NCI-H2029 treated with DMSO at 0.1 percent for 48 hours (cell line): Measurements from ENCODE around the gene ZNF684.
"Not testable (repeated sequence)": the region's sequence is repeated elsewhere in the genome, so short reads cannot be mapped to it uniquely, and the experiment has no call there.

Experiments used
- DNase-seq: peaks from one replicate; lab custom pipeline; 2025; lab: John Stamatoyannopoulos, UW

Gene ZNF684

DNA sequence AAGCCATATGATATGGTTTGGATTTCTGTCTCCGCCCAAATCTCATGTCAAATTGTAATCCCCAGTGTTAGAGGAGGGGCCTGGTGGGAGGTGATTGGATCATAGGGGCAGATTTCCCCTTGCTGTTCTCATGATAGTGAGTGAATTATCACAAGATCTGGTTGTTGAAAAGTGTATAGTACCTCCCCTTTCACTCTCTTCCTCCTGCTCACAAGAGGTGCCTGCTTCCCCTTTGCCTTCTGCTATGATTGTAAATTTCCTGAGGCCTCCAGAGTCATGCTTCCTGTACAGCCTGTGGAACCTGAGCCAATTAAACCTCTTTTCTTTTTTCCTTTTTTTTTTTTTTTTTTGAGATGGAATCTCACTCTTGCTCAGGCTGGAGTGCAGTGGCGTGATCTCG is 43.4 kb downstream of the ZNF684 start:
- DNase-seq: not testable (repeated sequence)

DNA sequence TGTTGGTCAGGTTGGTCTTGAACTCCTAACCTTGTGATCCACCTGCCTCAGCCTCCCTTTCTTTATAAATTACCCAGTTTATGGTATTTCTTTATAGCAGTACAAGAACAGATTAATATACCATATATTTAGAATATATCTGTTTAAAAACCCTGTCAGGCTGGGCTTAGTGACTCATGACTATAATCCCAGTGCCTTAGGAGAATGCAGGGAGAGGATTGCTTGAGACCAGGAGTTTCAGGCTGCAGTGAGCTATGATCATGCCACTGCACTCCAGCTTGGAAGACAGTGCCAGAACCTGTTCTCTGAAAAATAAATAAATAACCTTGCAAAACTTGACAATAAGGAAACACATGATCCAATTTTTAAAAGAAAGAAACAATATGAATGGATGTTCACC is 43.9 kb downstream of the ZNF684 start:
- DNase-seq: no peak

DNA sequence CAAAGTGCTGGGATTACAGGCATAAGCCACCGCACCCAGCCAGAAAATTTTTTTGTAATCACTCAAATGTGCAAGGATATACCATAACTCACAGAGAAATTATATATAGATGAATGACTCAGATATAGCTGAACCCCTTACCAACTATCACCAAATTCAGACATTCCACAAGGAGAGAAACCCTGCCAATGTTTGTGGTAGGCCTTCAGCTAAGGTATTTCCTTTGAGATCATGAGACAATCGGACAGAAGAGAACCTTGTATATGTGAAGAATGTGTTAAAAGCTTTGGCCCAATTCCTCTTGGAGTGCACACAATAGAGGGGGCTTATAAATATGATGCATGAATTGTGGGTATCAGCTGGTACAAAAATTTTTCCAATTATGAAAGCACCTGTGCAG is 50.7 kb downstream of the ZNF684 start:
- no peak for DNase-seq

DNA sequence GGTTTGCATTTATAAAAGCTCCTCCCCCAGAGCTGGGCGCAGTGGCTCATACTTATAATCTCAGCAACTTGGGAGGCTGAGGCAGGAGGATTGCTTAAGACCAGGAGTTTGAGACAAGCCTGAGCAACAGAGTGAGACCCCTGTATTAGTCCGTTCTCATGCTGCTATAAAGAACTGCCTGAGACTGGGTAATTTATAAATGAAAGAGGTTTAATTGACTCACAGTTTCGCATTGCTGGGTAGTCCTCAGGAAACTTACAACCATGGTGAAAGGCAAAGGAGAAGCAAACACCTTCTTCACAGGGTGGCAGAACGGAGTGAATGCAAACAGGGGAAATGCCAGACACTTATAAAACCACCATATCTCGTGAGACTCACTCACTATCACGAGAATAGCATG is 52.5 kb downstream of the ZNF684 start:
- DNase-seq: no peak

DNA sequence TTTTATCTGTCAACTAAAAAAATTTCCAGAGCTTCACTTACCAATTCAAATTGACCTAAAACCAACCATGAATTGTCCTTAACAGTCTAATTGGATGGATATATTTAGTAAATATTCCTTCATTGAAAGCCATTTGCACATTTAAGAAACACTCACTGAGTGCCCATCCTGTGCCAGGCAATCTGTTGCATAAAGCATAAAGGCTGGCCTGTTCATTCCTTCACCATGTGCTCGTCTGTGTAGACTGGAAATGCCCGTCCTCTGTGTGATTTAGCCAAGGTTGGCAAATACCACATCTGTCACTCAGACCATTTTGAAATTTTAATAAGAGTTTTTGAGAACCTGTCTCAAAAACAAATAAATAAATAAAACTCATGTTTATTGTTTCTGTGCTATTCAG is 57.1 kb downstream of the ZNF684 start:
- DNase-seq: no peak

DNA sequence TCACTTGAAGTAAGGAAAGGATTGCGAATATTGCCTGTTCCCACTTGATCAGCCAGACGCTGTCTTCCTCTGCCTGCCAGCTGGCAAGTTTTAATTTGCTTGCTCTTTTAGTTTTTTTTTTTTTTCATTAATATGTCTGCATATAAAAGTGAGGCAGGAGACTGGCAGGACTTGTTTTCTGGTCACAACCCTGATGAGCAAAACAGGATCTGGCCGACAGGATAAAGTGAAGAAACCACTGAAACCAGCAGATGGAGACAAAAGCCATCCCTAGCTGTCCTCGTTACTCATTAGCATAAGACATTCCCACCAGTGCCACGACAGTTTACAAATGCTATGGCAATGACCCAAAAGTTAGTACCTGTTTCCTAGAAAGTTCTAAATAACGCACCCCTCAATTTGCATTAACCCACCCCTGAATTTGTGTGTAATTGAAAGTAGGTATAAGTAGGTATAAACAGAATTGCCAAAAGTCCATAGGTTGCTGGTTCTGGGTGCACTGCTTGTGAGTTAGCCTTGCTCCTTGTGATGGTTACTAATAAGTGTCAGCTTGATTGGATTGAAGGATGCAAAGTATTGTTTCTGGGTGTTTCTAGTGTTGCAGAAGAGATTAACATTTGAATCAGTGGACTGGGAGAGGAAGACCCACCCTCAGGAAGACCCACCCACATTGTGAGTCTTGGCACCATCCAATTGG is 60.8 kb downstream of the ZNF684 start:
- DNase-seq: peak; percentile 76

DNA sequence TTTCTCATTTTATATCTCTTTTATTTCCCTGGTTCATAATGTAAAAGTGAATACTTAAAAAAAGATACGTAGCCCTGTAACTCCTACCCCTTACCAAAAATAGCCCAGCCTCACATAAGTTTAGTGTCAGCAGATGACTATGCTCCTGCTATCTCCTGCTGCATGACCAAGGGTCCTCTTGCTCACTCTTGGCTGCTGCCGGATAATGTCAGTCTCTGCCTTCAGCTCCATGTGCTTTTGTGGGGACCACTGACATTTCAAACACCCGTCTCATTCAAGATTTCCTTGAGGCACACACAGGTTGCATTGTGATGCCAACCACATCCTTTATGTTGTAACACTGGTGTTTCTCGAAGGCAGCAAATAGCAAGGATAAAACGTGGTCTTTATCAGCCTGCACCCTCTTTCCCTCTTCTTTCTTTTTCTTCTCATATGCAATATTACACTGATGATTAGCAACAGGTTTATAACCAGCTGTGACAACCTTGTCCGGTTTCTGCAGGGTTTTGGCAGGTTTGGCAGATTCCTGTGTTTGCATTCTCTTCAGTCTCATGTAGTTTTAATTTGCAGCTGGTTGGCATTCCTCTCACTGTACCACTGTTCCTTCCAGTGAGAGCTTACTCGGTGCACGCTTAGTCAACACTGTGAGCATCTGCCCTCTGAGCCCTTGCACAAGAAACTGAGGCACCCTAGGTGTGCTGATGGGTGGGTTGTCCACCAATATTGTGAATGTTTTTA is 62.2 kb downstream of the ZNF684 start:
- DNase-seq: no peak

DNA sequence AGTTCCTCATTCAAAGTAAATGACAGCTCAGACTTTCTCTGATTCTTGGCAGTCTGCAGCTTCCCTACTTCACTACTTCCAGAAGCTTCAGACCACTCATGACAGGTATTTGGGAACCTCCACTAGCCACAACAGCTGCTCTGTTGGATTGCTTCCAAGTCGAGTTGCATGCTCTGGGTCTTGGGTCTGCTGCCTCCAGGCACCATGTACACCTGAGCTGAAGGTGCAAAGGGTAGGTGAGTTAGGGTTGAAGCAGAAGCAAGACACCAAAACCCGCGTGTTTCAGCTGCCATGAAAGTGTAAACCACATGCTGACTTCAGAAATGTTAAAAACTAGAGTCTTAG is 62.7 kb downstream of the ZNF684 start:
- DNase-seq: peak; percentile 59

DNA sequence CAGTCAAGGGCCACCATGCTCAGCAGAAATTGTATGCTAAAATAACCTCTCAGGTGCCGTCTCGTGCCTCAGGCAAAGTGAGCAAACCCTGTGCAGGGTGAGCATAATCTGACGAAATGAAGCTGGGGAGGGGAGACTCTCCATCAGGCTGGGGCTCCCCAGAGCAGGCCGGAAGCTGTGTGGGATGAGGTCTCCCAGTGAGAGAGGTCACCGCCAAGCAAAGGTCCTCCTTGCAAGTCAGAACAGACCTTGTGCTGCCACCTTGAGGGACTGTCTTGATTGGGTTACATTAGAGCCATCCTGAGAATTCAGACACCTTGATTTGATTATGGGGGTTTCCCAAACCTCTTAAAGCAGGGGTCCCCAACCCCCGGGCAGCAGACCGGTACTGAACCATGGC is 64.2 kb downstream of the ZNF684 start:
- DNase-seq: no peak
